ENCODE results near the gene KCTD2. TPM values are rescaled to one million over a fixed set of nuclear protein-coding genes. Genes with fewer than 3 reads are reported as not detected.
"Not testable (repeated sequence)": the region's sequence is repeated elsewhere in the genome, so short reads cannot be mapped to it uniquely, and the experiment has no call there.

Gene KCTD2
- total and polyA plus RNA-seq, 3 donors from 2014 or later: 88.9 to 135 (median 122) TPM

GRCh38 chr17:75067856-75068255 lies 20.8 kb downstream of the KCTD2 start:
- Histone ChIP-seq H3K4me1 (no peaks in the 10 kb centered on the region), H3K36me3 (ENCODE audit: low read depth, missing control alignments) (no peaks in the 10 kb centered on the region), H3K9me3 (no peaks in the 10 kb centered on the region), H3K4me3 (no peak overlapping the region), H3K27ac (no peak overlapping the region), H3K27me3 (no peaks in the 10 kb centered on the region)
- intact Hi-C loops (cut with DNase I; ENCODE audit: low total_unique reads): no loop called here
- TF ChIP-seq POLR2A (IDR thresholded peaks at IDR 0.05) (no peak), CTCF (IDR thresholded peaks at IDR 0.05) (no peak)
- WGBS, 2 donors: 55 to 66% methylated on average over 4 of the region's 4 CpGs
- DNase-seq: no peak

GRCh38 chr17:75068750-75069149 lies 21.7 kb downstream of the KCTD2 start:
- no peak for DNase-seq
- intact Hi-C loops (cut with DNase I; ENCODE audit: low total_unique reads): no loop called here

GRCh38 chr17:75069783-75070182 lies 22.8 kb downstream of the KCTD2 start:
- no peaks in the 10 kb centered on the region for H3K27me3 ChIP-seq
- DNase-seq: no peak
- H3K9me3 ChIP-seq: no peaks in the 10 kb centered on the region
- intact Hi-C loops (cut with DNase I; ENCODE audit: low total_unique reads): no loop called here
- no peak overlapping the region for H3K4me3 ChIP-seq
- H3K27ac ChIP-seq: no peak overlapping the region
- H3K4me1 ChIP-seq: no peaks in the 10 kb centered on the region
- H3K36me3 ChIP-seq (ENCODE audit: low read depth, missing control alignments): no peaks in the 10 kb centered on the region
- no peak for TF ChIP-seq CTCF (IDR thresholded peaks at IDR 0.05)
- no peak for TF ChIP-seq POLR2A (IDR thresholded peaks at IDR 0.05)
- 55 to 98% methylated on average over 2 of the region's 2 CpGs for WGBS, 2 donors

More at GRCh38 chr17:75068750-75069149, 21.7 kb downstream of the KCTD2 start:
- H3K36me3 ChIP-seq (ENCODE audit: low read depth, missing control alignments): no peaks in the 10 kb centered on the region
- 86 to 87% methylated on average over 8 of the region's 8 CpGs for WGBS, 2 donors
- TF ChIP-seq CTCF (IDR thresholded peaks at IDR 0.05): no peak
- TF ChIP-seq POLR2A (IDR thresholded peaks at IDR 0.05): no peak
- no peak overlapping the region for H3K27ac ChIP-seq
- H3K9me3 ChIP-seq: no peaks in the 10 kb centered on the region
- no peak overlapping the region for H3K4me3 ChIP-seq
- no peaks in the 10 kb centered on the region for H3K27me3 ChIP-seq
- H3K4me1 ChIP-seq: no peaks in the 10 kb centered on the region

- DNase-seq; H3K4me1 ChIP-seq; H3K27me3 ChIP-seq; intact Hi-C loops (cut with DNase I; ENCODE audit: low total_unique reads); H3K36me3 ChIP-seq (ENCODE audit: low read depth, missing control alignments); H3K9me3 ChIP-seq; H3K4me3 ChIP-seq; H3K27ac ChIP-seq: not testable (repeated sequence)
- 83 to 85% methylated on average over 8 of the region's 8 CpGs for WGBS, 2 donors
These were observed 24.6 kb downstream of the KCTD2 start for GRCh38 chr17:75071478-75072271.

GRCh38 chr17:75072909-75073308 lies 25.9 kb downstream of the KCTD2 start:
- not testable (repeated sequence) for H3K27ac ChIP-seq, H3K9me3 ChIP-seq

GRCh38 chr17:75073618-75074047 lies 26.6 kb downstream of the KCTD2 start:
- no peak for DNase-seq
- Histone ChIP-seq H3K4me3 (no peak overlapping the region), H3K27me3 (no peaks in the 10 kb centered on the region), H3K36me3 (ENCODE audit: low read depth, missing control alignments) (no peaks in the 10 kb centered on the region), H3K4me1 (peaks cover 12% of the 10 kb centered on the region), H3K27ac (no peak overlapping the region), H3K9me3 (no peaks in the 10 kb centered on the region)
- TF ChIP-seq POLR2A (IDR thresholded peaks at IDR 0.05) (no peak), CTCF (IDR thresholded peaks at IDR 0.05) (no peak)
- intact Hi-C loops (cut with DNase I; ENCODE audit: low total_unique reads): no loop called here
- WGBS, 2 donors: 83 to 85% methylated on average over 5 of the region's 5 CpGs

More at GRCh38 chr17:75072909-75073308, 25.9 kb downstream of the KCTD2 start:
- intact Hi-C loops (cut with DNase I; ENCODE audit: low total_unique reads); H3K4me1 ChIP-seq; H3K4me3 ChIP-seq; H3K27me3 ChIP-seq; H3K36me3 ChIP-seq (ENCODE audit: low read depth, missing control alignments); DNase-seq: not testable (repeated sequence)
- WGBS, 2 donors: 96 to 98% methylated on average over 5 of the region's 5 CpGs

Measured in testis (tissue), 3 donors.